Mesenchymal stem cell (in vitro differentiated cells and primary cell): ENCODE results near the gene COL4A1.

ENCODE experiments used
- DNase-seq: peaks from one replicate; pipeline ENCODE4 v3.0.0-alpha.2; 2013
- H2AFZ ChIP-seq: one replicate; pipeline ENCODE4 v1.6.1; 2013; ENCODE audit warnings: low read depth, mild to moderate bottlenecking, control low read depth, inconsistent platforms, low read length, moderate library complexity
- H2AK5ac ChIP-seq: 2 replicates; pipeline ENCODE4 v1.6.1; 2013; ENCODE audit warnings: low read length, moderate library complexity, mild to moderate bottlenecking, inconsistent platforms; ENCODE audit not compliant: severe bottlenecking
- H2BK120ac ChIP-seq: one replicate; pipeline ENCODE4 v1.6.1; 2013; ENCODE audit warnings: low read depth, mild to moderate bottlenecking, inconsistent platforms, low read length, moderate library complexity
- H2BK12ac ChIP-seq, 2 experiments: one replicate each; pipeline ENCODE4 v1.6.1; 2013; ENCODE audit warnings: inconsistent platforms in 2 of 2, low read length in 2 of 2, mild to moderate bottlenecking in 2 of 2, moderate library complexity in 2 of 2, control low read depth in 1 of 2
- H2BK15ac ChIP-seq: one replicate; pipeline ENCODE4 v1.6.1; 2013; ENCODE audit warnings: mild to moderate bottlenecking, low read depth, inconsistent platforms; ENCODE audit not compliant: poor library complexity, severe bottlenecking
- H2BK5ac ChIP-seq: 2 replicates; pipeline ENCODE4 v1.6.1; 2013; ENCODE audit warnings: low read depth, mild to moderate bottlenecking, low read length, control low read depth, inconsistent platforms; ENCODE audit not compliant: poor library complexity, severe bottlenecking
- H3K14ac ChIP-seq, 2 experiments: one replicate each; pipeline ENCODE4 v1.6.1; 2013; ENCODE audit warnings: inconsistent platforms in 2 of 2, low read length in 2 of 2, control low read depth in 1 of 2, mild to moderate bottlenecking in 1 of 2, moderate library complexity in 1 of 2
- H3K18ac ChIP-seq, 2 experiments: one replicate each; pipeline ENCODE4 v1.6.1; 2013; ENCODE audit warnings: inconsistent platforms in 2 of 2, low read length in 2 of 2, control low read depth in 1 of 2, low read depth in 1 of 2, mild to moderate bottlenecking in 1 of 2
- H3K23ac ChIP-seq, 2 experiments: one replicate each; pipeline ENCODE4 v1.6.1; 2013; ENCODE audit warnings: inconsistent platforms in 2 of 2, low read length in 2 of 2, mild to moderate bottlenecking in 2 of 2, moderate library complexity in 2 of 2, control low read depth in 1 of 2
- H3K27ac ChIP-seq: 2 replicates; pipeline ENCODE4 v1.5.1; 2013; ENCODE audit warnings: mild to moderate bottlenecking, moderate library complexity, low read length, control low read depth, inconsistent platforms; ENCODE audit not compliant: poor library complexity, severe bottlenecking
- H3K27me3 ChIP-seq, 2 experiments: 2 replicates each; pipeline versions ENCODE4 v1.6.1 to v1.7.0; 2013; ENCODE audit warnings: low read length in 2 of 2, mild to moderate bottlenecking in 2 of 2, moderate library complexity in 2 of 2, control low read depth in 1 of 2, inconsistent platforms in 1 of 2; ENCODE audit not compliant: control insufficient read depth in 1 of 2, insufficient read depth in 1 of 2
- H3K36me3 ChIP-seq, 2 experiments: 2 replicates each; pipeline versions ENCODE4 v1.6.1 to v1.7.0; 2013; ENCODE audit warnings: low read length in 2 of 2, control low read depth in 1 of 2, inconsistent platforms in 1 of 2, low read depth in 1 of 2, mild to moderate bottlenecking in 1 of 2; ENCODE audit not compliant: insufficient read depth in 2 of 2, control insufficient read depth in 1 of 2
- H3K4ac ChIP-seq, 2 experiments: one replicate each; pipeline ENCODE4 v1.6.1; 2013; ENCODE audit warnings: inconsistent platforms in 2 of 2, low read length in 2 of 2, mild to moderate bottlenecking in 2 of 2, moderate library complexity in 2 of 2, control low read depth in 1 of 2, low read depth in 1 of 2
- H3K4me1 ChIP-seq: 2 replicates; pipeline ENCODE4 v1.6.1; 2013; ENCODE audit warnings: low read depth, low read length, control low read depth; ENCODE audit not compliant: control insufficient read depth, insufficient read depth
- H3K4me2 ChIP-seq: 2 replicates; pipeline ENCODE4 v1.6.1; 2013; ENCODE audit warnings: low read length, mild to moderate bottlenecking, inconsistent platforms; ENCODE audit not compliant: poor library complexity, severe bottlenecking
- H3K4me3 ChIP-seq, 2 experiments: 2 replicates each; pipeline versions ENCODE4 v1.5.1 to v1.7.0; 2013; ENCODE audit warnings: low read length in 2 of 2, mild to moderate bottlenecking in 2 of 2, control low read depth in 1 of 2, low read depth in 1 of 2; ENCODE audit not compliant: insufficient read depth in 1 of 2
- H3K79me1 ChIP-seq: replicated peaks from 2 replicates; pipeline ENCODE4 v1.6.1; 2013; ENCODE audit warnings: mild to moderate bottlenecking, control low read depth, low read length, inconsistent platforms; ENCODE audit not compliant: poor library complexity, severe bottlenecking
- H3K9ac ChIP-seq: 2 replicates; pipeline ENCODE4 v1.7.0; 2013; ENCODE audit warnings: mild to moderate bottlenecking, low read length, moderate library complexity
- H3K9me3 ChIP-seq: 2 replicates; pipeline ENCODE4 v1.7.0; 2013; ENCODE audit warnings: mild to moderate bottlenecking, low read length; ENCODE audit not compliant: control insufficient read depth
- H4K8ac ChIP-seq: one replicate; pipeline ENCODE4 v1.6.1; 2013; ENCODE audit warnings: inconsistent platforms, mild to moderate bottlenecking, low read length, moderate library complexity
- H4K91ac ChIP-seq: one replicate; pipeline ENCODE4 v1.6.1; 2013; ENCODE audit warnings: mild to moderate bottlenecking, low read length, inconsistent platforms
- WGBS: methylation state at CpG from one replicate; pipeline ENCODE4 v1.1.7; 2013; ENCODE audit warnings: mixed read lengths; 5-methylcytosine and 5-hydroxymethylcytosine counted together

The COL4A1 gene

GRCh38 chr13:110213461-110214074 is 93.4 kb downstream of the COL4A1 start:
- Histone ChIP-seq H2AFZ (no peak overlapping the region), H3K4me3 (no peak overlapping the region), H3K9me3 (no peaks in the 10 kb centered on the region), H3K14ac (peak overlapping the region in 1 of 2 experiments; percentile 87), H3K36me3 (peaks cover 39 to 51% of the 10 kb centered on the region in 2 experiments), H2BK15ac (no peak overlapping the region), H3K79me1 (peaks cover 32% of the 10 kb centered on the region), H2BK5ac (no peak overlapping the region), H3K23ac (no peak overlapping the region), H3K4ac (no peak overlapping the region), H2BK120ac (no peak overlapping the region), H3K27me3 (no peaks in the 10 kb centered on the region), H3K18ac (peak overlapping the region; percentile 30 to 46), H4K91ac (peak overlapping the region; percentile 84), H3K27ac (no peak overlapping the region), H3K4me1 (peaks cover 12% of the 10 kb centered on the region), H3K9ac (no peak overlapping the region), H4K8ac (peak overlapping the region; percentile 82), H2BK12ac (peak overlapping the region in 1 of 2 experiments; percentile 51), H2AK5ac (no peak overlapping the region), H3K4me2 (no peak overlapping the region)
- 96% methylated on average over 13 of the region's 13 CpGs for WGBS
- DNase-seq: no peak

DNA sequence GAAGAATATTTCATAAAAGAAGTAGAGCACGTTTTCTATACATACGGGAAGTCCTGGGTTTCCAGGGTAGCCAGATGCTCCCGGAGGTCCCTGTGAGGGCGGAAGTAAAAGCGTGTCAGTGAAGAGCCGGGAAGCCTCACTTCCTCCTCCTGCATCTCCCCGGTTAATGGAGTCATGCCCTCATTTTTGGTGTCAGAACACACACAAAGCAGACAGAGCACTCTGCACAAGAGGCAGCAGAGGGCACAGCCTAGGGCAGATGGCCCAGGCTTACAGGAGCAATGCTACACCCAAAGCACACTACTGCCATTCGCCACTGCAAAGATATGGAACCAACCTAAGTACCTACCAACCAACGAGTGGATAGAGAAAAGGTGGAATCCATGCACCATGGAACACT is 94.4 kb downstream of the COL4A1 start:
- Histone ChIP-seq H2BK5ac (no peak overlapping the region), H2BK12ac (no peak overlapping the region), H2AFZ (no peak overlapping the region), H3K14ac (no peak overlapping the region), H3K9ac (no peak overlapping the region), H3K9me3 (no peaks in the 10 kb centered on the region), H3K4me3 (no peak overlapping the region), H3K27ac (no peak overlapping the region), H4K8ac (no peak overlapping the region), H3K27me3 (no peaks in the 10 kb centered on the region), H2BK120ac (no peak overlapping the region), H4K91ac (no peak overlapping the region), H2BK15ac (no peak overlapping the region), H3K4ac (no peak overlapping the region), H3K4me2 (no peak overlapping the region), H2AK5ac (no peak overlapping the region), H3K36me3 (peaks cover 49 to 57% of the 10 kb centered on the region in 2 experiments), H3K4me1 (peaks cover 10% of the 10 kb centered on the region), H3K79me1 (peaks cover 38% of the 10 kb centered on the region), H3K18ac (no peak overlapping the region), H3K23ac (no peak overlapping the region)
- no peak for DNase-seq
- 96% methylated on average over 9 of the region's 9 CpGs for WGBS

DNA sequence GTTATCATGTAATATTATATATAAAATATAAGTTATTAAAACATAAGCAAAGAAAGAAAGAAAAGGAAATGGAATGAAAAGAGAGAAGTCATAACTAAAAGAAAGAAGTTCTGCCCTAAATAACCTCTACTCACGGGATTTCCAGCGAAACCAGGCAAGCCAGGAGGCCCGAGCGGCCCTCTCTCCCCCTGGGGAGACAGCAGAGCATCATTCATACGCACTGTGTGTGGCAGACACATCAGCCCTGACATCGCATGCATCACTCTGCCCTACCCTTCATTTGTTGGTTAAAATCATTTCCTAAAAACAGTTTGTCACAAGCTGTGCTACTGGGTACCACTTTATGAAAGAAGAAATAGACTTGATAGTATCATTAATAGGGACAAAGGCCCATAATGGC is 95.2 kb downstream of the COL4A1 start:
- Histone ChIP-seq H3K4me1 (peaks cover 6% of the 10 kb centered on the region), H3K18ac (no peak overlapping the region), H3K36me3 (peaks cover 57% of the 10 kb centered on the region in 2 experiments), H2BK120ac (no peak overlapping the region), H4K91ac (no peak overlapping the region), H3K4me2 (no peak overlapping the region), H3K23ac (no peak overlapping the region), H4K8ac (no peak overlapping the region), H2BK12ac (no peak overlapping the region), H3K79me1 (peaks cover 37% of the 10 kb centered on the region), H2BK15ac (no peak overlapping the region), H3K27ac (no peak overlapping the region), H3K27me3 (no peaks in the 10 kb centered on the region), H2AK5ac (no peak overlapping the region), H3K4ac (no peak overlapping the region), H3K9me3 (no peaks in the 10 kb centered on the region), H2BK5ac (no peak overlapping the region), H2AFZ (no peak overlapping the region), H3K14ac (no peak overlapping the region), H3K4me3 (no peak overlapping the region), H3K9ac (no peak overlapping the region)
- WGBS: 83% methylated on average over 5 of the region's 6 CpGs
- DNase-seq: no peak

DNA sequence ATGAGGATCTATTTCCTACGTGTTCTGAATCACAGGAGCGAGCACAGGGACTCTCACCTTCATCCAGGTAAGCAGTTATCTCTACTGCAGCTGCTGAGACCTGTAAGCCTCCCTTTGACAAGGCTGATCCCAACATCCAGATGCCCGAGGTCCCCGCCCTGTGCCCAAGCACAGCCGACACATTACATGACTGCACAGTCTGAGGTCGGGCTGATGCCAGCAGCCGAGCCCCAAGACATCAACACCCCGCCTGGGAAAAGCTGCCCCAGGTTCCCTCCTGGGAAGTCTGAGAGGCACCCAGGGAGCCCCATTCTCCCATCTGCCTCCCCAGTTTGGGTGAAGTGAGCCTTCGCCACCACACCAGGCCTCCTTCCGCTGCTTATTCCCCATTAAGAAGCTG is 95.9 kb downstream of the COL4A1 start:
- DNase-seq: no peak
- H3K14ac ChIP-seq: no peak overlapping the region
- H2AK5ac ChIP-seq: no peak overlapping the region
- H3K9me3 ChIP-seq: no peaks in the 10 kb centered on the region
- no peak overlapping the region for H3K4ac ChIP-seq
- no peak overlapping the region for H2BK15ac ChIP-seq
- H3K4me2 ChIP-seq: no peak overlapping the region
- peaks cover 39% of the 10 kb centered on the region for H3K79me1 ChIP-seq
- H2BK12ac ChIP-seq: no peak overlapping the region
- no peak overlapping the region for H3K23ac ChIP-seq
- no peak overlapping the region for H2AFZ ChIP-seq
- no peak overlapping the region for H2BK5ac ChIP-seq
- H3K4me3 ChIP-seq: no peak overlapping the region
- H3K27ac ChIP-seq: no peak overlapping the region
- H4K91ac ChIP-seq: no peak overlapping the region
- H3K36me3 ChIP-seq: peaks cover 62 to 64% of the 10 kb centered on the region in 2 experiments
- H4K8ac ChIP-seq: no peak overlapping the region
- H3K9ac ChIP-seq: no peak overlapping the region
- no peak overlapping the region for H2BK120ac ChIP-seq
- peak overlapping the region in 1 of 2 experiments; percentile 1 for H3K18ac ChIP-seq
- H3K27me3 ChIP-seq: no peaks in the 10 kb centered on the region
- 95% methylated on average over 10 of the region's 10 CpGs for WGBS
- peaks cover 4% of the 10 kb centered on the region for H3K4me1 ChIP-seq
